Chondrocyte (in vitro differentiated cells): ENCODE results near the gene GRPEL2. TPM values are rescaled to one million over a fixed set of nuclear protein-coding genes. Genes with fewer than 3 reads are reported as not detected.
A peak's percentile ranks its signal among the peaks of the same experiment; 100 is the strongest.

Source experiments
- DNase-seq: peaks from one replicate; pipeline ENCODE4 v3.0.0; 2021; ENCODE audit warnings: mixed read lengths, low spot score
- H3K27ac Mint-ChIP-seq: one replicate; pipeline ENCODE4 v1.8.0; 2021; ENCODE audit warnings: mild to moderate bottlenecking, moderate library complexity, mixed read lengths; ENCODE audit not compliant: unreplicated experiment
- H3K27me3 Mint-ChIP-seq: 2 replicates; pipeline ENCODE4 v1.8.0; 2021; ENCODE audit warnings: low read depth, mixed read lengths
- H3K36me3 Mint-ChIP-seq: 2 replicates; pipeline ENCODE4 v1.8.0; 2021; ENCODE audit warnings: low read depth, mixed read lengths
- H3K4me1 Mint-ChIP-seq: 2 replicates; pipeline ENCODE4 v1.8.0; 2021; ENCODE audit warnings: low read depth, mild to moderate bottlenecking, mixed read lengths
- H3K4me3 Mint-ChIP-seq: one replicate; pipeline ENCODE4 v1.8.0; 2021; ENCODE audit warnings: mild to moderate bottlenecking, moderate library complexity, mixed read lengths; ENCODE audit not compliant: unreplicated experiment
- H3K9me3 Mint-ChIP-seq: 2 replicates; pipeline ENCODE4 v1.8.0; 2021; ENCODE audit warnings: low read depth, mixed read lengths
- total RNA-seq: library from RNA; stranded (reverse); gene quantifications from 3 replicates; pipeline ENCODE4 v1.2.1, GENCODE V29; 2021
- TF ChIP-seq, protein P1 (sequence below): fragments of 200-600 bp; sonication (generic); IDR thresholded peaks from 2 replicates; pipeline ENCODE4 v1.5.0; 2021; ENCODE audit warnings: antibody characterized with exemption, mild to moderate bottlenecking, moderate library complexity

Gene GRPEL2
- total RNA-seq, 1 donor from 2014 or later = 27.3 TPM

DNA sequence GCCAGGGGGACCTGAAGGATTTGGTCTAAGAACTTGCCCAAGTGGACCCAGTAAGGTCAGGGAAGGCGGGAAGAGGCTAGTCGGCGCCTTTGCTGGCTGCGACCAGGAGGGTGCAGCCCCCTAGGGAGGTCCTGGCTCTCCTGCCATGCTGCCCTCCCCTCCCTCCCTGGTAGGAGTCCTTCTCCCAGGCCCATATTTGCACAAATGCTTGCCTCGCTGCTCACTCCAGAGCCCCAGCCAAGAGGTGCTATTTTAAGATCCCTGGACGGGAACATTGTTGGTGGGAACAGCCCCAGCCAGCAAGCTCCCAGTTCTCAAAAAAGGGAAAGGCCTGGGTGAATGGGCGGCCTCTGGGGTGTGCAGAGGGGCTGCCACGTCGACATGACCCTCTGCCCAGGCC is 38.1 kb downstream of the GRPEL2 start:
- no peaks in the 10 kb centered on the region for H3K27me3 Mint-ChIP-seq
- no peak for DNase-seq

DNA sequence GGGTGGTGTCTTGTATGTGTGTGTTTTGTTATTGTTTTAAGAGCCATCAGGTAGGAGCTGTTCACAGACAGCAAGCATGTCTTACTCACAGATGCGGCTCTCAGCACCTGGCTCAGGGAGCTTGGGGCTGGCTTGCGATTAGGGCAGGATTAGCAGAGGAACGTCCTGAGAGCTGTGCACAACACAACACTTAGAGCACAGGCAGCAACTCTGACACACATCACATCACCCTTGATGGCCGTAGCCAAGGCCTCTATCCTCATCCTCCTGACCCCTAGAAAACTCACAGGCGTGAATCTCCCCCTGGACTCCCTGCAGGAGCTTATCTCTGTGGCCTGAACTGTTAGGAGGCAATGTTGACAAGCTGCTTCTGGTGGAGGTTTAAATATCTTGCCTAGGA is 40.9 kb downstream of the GRPEL2 start:
- peak overlapping the region; percentile 87 for H3K27ac Mint-ChIP-seq
- H3K9me3 Mint-ChIP-seq = peaks cover 3% of the 10 kb centered on the region
- no peaks in the 10 kb centered on the region for H3K36me3 Mint-ChIP-seq
- H3K27me3 Mint-ChIP-seq = no peaks in the 10 kb centered on the region
- peaks cover 83% of the 10 kb centered on the region for H3K4me1 Mint-ChIP-seq
- no peak overlapping the region for H3K4me3 Mint-ChIP-seq
- no peak for DNase-seq
- TF ChIP-seq, protein P1, sequence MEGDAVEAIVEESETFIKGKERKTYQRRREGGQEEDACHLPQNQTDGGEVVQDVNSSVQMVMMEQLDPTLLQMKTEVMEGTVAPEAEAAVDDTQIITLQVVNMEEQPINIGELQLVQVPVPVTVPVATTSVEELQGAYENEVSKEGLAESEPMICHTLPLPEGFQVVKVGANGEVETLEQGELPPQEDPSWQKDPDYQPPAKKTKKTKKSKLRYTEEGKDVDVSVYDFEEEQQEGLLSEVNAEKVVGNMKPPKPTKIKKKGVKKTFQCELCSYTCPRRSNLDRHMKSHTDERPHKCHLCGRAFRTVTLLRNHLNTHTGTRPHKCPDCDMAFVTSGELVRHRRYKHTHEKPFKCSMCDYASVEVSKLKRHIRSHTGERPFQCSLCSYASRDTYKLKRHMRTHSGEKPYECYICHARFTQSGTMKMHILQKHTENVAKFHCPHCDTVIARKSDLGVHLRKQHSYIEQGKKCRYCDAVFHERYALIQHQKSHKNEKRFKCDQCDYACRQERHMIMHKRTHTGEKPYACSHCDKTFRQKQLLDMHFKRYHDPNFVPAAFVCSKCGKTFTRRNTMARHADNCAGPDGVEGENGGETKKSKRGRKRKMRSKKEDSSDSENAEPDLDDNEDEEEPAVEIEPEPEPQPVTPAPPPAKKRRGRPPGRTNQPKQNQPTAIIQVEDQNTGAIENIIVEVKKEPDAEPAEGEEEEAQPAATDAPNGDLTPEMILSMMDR = no peak

More for the DNA sequence above, 38.1 kb downstream of the GRPEL2 start:
- H3K36me3 Mint-ChIP-seq = no peaks in the 10 kb centered on the region
- peaks cover under 1% of the 10 kb centered on the region for H3K9me3 Mint-ChIP-seq
- peak overlapping the region; percentile 50 for H3K4me3 Mint-ChIP-seq
- peak overlapping the region; percentile 94 for H3K27ac Mint-ChIP-seq
- peaks cover 95% of the 10 kb centered on the region for H3K4me1 Mint-ChIP-seq
- TF ChIP-seq, protein P1 = peak; percentile 4

DNA sequence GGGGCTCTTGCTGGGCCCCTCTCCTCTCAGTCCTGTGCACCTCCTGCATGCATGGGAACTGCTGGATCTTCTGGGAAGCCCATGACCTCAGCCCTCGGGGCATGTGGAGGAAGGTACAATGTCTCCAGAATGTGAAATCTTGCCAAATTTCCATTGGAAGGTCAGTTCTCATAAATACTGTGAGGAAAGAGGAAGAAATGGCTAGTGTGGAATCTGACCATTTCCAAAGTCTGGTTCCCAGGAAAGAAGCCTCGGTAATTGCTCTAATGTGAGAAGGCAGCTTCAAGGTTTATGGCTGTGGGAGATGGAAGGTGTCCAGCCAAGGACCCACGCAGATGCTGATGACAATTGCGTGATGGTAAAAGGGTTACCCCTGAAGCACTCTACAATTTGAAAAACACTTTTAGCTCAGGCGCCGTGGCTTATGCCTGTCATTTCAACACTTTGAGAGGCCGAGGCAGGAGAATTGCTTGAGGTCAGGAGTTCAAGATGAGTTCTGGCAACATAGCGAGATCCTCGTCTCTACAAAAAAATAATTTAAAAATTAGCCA is 41.9 kb downstream of the GRPEL2 start:
- Mint-ChIP-seq H3K27ac (peak overlapping the region; percentile 87), H3K4me3 (peak overlapping the region; percentile 0), H3K9me3 (peaks cover 3% of the 10 kb centered on the region), H3K36me3 (no peaks in the 10 kb centered on the region), H3K27me3 (no peaks in the 10 kb centered on the region), H3K4me1 (peaks cover 74% of the 10 kb centered on the region)
- TF ChIP-seq, protein P1 = no peak
- no peak for DNase-seq

DNA sequence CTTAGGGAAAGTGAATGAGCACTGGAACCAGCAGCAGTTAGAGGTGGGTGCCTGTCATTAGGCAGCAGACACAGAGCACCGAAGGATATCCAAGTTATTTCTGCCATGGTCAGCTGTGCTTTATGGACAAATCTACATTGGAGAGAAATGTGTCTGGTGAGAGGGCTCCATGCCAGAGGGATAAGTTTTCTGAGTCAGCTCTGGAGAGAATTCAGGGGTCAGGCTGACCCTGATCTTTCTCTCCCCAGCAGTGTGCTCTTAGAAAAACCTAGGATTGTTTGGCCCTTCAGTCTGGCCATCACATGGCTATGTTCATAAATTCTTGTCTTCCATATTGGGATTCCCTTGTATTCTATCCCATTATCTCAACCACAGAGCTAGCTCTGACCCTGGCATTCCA is 42.7 kb downstream of the GRPEL2 start:
- Mint-ChIP-seq H3K4me3 (peak overlapping the region; percentile 6), H3K27ac (peak overlapping the region; percentile 87), H3K4me1 (peaks cover 65% of the 10 kb centered on the region), H3K9me3 (peaks cover 3% of the 10 kb centered on the region), H3K27me3 (no peaks in the 10 kb centered on the region), H3K36me3 (no peaks in the 10 kb centered on the region)
- no peak for DNase-seq
- TF ChIP-seq, protein P1 = no peak

DNA sequence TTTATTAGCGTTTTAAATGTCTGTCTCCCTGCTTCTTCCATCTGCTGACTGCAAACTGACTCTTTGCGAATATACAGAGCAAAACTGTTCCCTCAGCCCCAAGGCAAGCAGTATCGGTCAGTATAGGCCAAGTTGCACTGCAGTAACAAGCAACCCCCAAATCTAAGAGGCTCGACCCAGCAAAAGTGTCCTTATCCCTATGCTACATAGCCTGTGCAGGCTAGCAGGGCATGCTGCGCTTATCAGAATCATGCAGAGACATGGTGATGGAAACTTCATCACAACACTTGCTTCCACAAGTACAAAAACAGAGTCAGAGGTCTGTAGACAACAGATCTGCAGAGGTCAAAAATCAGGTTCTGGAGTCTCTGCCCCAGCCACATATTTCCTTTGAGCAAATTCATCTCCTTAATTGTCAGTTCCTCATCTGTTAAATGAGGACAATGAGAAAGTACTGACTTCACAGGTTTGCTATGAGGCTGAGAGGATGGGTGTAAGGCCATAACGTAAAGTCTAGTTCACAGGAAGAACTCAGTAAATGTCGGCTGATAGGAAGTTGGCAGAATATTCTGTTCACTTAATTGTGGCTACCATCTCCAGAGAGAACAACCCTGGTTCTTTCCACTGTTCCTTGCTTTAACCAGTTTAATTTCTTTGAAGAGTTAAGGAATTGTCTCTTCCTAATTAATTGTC is 43.3 kb downstream of the GRPEL2 start:
- no peaks in the 10 kb centered on the region for H3K36me3 Mint-ChIP-seq
- DNase-seq = no peak
- H3K27me3 Mint-ChIP-seq = no peaks in the 10 kb centered on the region
- peaks cover 3% of the 10 kb centered on the region for H3K9me3 Mint-ChIP-seq
- H3K4me3 Mint-ChIP-seq = no peak overlapping the region
- TF ChIP-seq, protein P1 = no peak
- peaks cover 59% of the 10 kb centered on the region for H3K4me1 Mint-ChIP-seq
- peak overlapping the region; percentile 87 for H3K27ac Mint-ChIP-seq
